HEK293T (cell line): ENCODE data around the gene PLGRKT.

Source experiments
- ARNT ChIP-seq: fragments of 450-650 bp; IDR thresholded peaks from 2 replicates; pipeline ENCODE4 v1.6.1; 2017; ENCODE audit warnings: mild to moderate bottlenecking
- CTBP1 ChIP-seq: fragments of 450-650 bp; IDR thresholded peaks from 2 replicates; pipeline ENCODE4 v1.6.1; 2016; ENCODE audit warnings: borderline replicate concordance
- FOXM1 ChIP-seq: fragments of 450-650 bp; IDR thresholded peaks from 2 replicates; pipeline ENCODE4 v1.6.1; 2017; ENCODE audit warnings: mild to moderate bottlenecking, borderline replicate concordance
- PKNOX1 ChIP-seq: fragments of 450-650 bp; IDR thresholded peaks from 2 replicates; pipeline ENCODE4 v1.6.1; 2016
- SP1 ChIP-seq: fragments of 450-650 bp; IDR thresholded peaks from 2 replicates; pipeline ENCODE4 v1.6.1; 2017

GRCh38 chr9:5450359-5451091 is 12.8 kb upstream of the PLGRKT start, which contains the start of gene CD274:
- TF ChIP-seq FOXM1, result no peak
- no peak for TF ChIP-seq ARNT
- no peak for TF ChIP-seq PKNOX1
- TF ChIP-seq CTBP1, result no peak
- no peak for TF ChIP-seq SP1
